Epithelial cell of prostate (primary cell): ENCODE results near the gene PRR9.
"Not testable (repeated sequence)": the region's sequence is repeated elsewhere in the genome, so short reads cannot be mapped to it uniquely, and the experiment has no call there.

Experiments used
- DNase-seq: peaks from one replicate; pipeline ENCODE4 v3.0.0-alpha.2; 2011; ENCODE audit warnings: low read depth, low spot score
- H3K27ac ChIP-seq: fragments of 450-650 bp; 2 replicates; pipeline ENCODE4 v1.5.1; 2017; ENCODE audit warnings: mild to moderate bottlenecking

Gene PRR9, protein sequence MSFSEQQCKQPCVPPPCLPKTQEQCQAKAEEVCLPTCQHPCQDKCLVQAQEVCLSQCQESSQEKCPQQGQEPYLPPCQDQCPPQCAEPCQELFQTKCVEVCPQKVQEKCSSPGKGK

DNA sequence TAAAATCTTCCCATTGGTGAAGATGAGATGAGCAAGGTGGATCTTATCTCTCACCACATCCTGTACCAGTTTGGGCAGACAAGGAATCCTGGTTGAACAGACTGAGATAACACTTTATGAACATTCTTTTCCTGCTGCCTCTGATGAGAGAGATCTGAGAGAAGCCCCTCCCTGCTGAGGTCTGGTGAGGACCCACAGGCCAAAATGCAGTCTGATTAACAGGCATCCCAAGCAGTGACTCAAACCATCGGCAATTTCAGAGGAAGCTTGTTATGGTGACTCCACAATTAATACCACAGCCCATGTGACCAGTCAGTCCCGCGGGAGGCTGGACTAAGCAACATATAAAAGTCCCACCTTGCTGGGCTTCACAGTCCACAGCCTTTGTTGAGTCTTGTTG, at the start of gene PRR9:
Gene PRR9 (plus strand): TSS at position 373 of the 400 bp plus-strand sequence. CDS start 561 bp downstream, outside the sequence.
- DNase-seq: peak; percentile 29

DNA sequence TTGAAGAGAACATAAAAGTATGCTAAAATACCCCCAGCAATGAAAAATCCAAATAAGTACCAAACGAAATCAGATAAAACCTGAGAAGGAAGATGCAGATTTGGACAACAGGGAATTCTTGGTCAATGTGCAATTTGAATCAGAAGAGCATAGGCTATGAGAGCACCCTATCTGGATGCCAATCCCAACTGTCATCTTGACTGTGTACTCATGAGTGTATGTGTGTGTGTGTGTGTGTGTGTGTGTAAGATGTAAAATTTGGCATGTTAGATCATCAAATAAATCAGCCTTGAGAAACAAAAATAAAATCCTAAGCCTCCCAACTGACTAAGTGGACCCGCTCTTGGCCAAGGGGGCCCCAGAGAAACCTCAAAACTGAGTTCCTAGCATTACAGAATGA, 48.7 kb upstream of the PRR9 start:
- peak; percentile 27 for DNase-seq
- no peak overlapping the region for H3K27ac ChIP-seq

More for the DNA sequence above, at the start of gene PRR9:
- H3K27ac ChIP-seq: no peak within 1 kb of the TSS

DNA sequence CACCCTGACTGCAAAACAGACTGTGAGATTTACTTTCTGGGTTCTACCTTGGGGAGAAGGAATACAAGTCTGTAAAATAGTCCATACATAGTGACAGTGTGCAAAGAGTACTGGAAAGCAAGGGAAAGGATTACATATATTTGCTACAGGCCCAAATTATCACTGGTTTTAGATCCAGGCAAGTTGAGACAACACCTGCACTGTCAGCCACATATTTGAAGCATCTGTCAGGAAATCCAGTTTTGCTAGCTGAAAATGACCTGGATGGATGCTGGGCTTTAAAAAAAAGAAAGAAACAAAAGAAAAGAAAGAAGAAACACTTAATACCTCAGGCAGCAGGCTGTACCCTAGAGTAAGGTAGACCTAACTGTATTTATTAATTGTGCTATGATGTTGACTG, 42.8 kb upstream of the PRR9 start:
- peak overlapping the region; percentile 80 for H3K27ac ChIP-seq
- peak; percentile 66 for DNase-seq

DNA sequence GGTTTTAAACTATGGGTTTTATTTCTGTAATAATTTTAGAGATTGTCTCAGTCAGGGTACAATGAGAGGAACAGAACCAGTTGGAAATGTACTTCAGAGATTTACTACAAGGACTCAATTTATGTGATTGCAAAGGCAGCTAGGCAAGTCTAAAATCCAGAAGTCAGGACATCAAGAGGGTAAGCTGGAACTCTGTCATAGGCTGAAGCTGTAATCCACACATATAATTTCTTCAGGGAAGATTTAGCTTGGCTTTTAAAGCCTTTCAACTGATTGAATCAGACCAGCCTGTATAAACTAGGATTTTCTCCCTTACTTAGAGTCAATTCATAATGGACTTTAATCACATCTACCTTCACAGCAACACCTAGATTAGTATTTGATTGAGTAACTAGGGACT, 38.5 kb upstream of the PRR9 start:
- DNase-seq: no peak
- H3K27ac ChIP-seq: no peak overlapping the region

DNA sequence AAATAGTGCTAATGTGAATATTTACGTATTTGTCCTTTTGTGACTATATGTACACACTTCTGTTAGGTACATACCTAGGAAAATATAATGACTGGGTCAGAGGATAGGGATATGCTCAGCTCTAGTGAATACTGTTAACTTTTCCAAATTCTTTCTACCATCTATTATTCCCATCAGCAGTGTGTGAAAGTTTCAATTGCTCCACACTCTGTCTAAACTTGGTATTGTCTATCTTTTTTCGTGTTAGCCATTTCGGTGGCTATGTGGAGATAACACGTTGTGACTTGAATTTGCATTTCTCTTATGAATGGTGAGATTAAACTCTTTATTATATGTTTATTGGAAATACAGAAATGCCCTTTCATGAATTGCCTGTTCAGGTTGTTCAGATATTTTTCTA, 36.8 kb upstream of the PRR9 start:
- DNase-seq: no peak
- no peak overlapping the region for H3K27ac ChIP-seq

DNA sequence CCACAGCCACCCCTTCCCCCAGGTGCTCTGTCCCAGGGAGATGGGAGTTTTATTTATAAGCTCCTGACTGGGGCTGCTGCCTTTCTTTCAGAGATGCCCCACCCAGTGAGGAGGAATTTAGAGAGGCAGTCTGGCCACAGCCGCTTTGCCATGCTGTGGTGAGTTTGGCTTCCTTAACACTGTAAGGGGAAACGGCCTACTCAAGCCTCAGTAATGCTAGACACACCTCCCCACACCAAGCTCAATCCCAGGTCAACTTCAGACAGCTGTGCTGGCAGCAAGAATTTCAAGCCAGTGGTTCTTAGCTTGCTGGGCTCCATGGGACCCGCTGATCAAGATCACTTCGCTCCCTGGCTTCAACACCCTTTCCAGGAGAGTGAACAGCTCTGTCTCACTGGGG, 29.1 kb upstream of the PRR9 start:
- H3K27ac ChIP-seq: peak overlapping the region; percentile 30
- peak; percentile 48 for DNase-seq

DNA sequence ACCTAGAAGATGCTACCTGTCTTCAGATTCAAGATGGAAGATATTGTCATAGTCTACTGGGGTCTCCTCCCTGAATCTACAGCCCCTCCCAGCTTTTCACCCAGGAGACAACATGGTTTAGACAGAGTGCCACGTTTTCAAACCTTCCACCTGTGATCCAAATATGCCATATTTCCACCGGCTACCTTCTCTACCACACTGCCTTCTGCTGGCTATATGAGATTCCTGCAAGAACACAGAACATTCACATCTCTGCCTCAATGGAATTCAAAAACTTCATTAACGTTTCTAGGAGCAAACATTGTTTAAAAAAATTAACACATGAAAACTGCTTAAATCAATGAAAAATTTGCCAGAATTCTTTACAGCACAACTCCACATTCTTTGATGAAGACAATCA, 27.0 kb upstream of the PRR9 start:
- no peak overlapping the region for H3K27ac ChIP-seq
- no peak for DNase-seq

DNA sequence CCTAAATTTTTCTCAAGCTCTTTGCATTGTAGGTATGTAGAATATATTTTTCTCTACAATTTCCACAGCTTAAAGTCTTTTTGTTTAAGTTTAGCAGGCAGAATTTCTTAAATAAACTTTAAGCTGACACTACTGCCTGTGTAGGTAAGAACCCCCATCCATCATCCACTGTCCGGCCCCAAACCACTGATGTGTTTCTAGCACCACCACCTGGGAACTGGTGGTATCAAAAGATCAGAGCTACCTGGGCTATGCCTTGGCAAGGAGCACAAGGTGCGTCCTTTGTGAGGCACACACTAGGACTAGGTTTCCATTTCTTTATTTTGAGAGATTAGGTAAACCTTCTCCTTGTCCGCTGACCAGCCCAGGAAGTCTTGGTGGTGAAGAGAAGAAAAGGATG, 24.7 kb upstream of the PRR9 start:
- no peak for DNase-seq
- H3K27ac ChIP-seq: no peak overlapping the region

DNA sequence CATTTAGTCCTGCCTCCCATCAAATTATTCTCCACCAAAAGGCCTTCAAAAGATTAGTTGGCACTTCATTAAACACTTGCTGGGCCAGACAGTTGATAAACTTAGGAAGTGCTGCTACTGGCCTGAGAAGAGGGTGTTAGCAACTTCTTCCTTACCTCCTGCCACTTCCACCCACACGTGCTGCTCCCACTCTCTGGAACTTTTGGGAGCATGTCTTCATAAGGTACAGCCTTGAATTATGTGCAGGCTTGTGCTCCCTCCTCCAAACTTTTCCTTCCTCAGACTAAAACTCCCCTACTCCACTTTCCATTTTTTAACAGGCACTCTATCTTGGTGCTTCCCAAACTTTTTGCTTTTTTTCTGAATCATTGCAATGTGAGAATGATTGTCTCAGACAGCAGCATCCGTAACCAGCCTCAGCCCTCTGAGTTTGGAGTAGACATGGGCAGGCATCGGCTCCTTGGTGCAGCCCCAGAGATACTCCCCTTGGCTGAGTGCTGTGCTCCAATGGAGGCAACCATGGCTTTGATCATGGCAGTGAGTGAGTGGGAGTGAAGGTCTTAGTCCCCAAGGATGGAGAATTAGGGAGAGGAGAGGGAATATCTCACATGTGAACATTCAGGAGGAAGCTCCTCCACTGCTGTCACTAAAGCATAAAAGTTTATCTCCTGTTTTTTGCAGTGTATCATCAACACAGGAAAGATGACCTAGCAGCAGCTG, 22.9 kb upstream of the PRR9 start:
- no peak overlapping the region for H3K27ac ChIP-seq
- DNase-seq: no peak

DNA sequence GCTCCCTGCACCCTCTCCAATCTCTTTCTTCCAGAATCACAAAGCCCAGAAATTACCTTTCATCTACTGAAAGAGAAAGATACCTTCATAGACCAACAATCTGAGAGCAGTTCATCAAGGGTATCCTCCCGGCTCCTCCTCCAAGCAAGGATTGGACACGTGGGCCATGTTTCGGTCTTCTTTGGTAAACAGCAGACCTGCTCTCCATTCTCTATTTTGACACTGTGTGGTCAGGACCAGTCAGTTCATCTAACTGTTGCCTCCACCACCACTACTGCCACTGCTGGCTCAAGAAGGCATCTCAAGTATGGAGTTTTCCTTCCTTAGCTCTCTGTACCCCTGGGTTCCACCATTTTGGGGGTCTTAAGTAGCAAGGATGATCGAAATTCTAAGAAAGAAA, 22.2 kb upstream of the PRR9 start:
- no peak for DNase-seq
- H3K27ac ChIP-seq: no peak overlapping the region

DNA sequence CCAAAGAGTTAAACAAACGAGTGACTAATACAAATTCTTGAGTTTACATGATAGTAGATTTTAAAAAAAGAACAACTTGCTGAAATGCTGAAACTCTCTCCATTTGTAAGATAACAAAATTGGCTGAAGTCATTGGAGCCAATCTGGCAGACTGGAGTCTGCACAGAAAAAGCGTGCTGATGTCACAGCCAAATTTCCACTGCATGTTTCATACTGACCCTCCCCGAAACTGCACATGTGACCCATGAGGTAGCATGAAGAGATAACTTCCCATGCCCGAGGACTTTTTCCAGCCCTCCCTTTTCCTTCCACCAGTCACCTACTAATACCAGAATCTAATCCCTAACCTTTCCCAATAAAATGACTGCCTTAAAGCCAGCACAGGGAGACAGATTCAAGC, 15.4 kb upstream of the PRR9 start:
- DNase-seq: no peak
- no peak overlapping the region for H3K27ac ChIP-seq

DNA sequence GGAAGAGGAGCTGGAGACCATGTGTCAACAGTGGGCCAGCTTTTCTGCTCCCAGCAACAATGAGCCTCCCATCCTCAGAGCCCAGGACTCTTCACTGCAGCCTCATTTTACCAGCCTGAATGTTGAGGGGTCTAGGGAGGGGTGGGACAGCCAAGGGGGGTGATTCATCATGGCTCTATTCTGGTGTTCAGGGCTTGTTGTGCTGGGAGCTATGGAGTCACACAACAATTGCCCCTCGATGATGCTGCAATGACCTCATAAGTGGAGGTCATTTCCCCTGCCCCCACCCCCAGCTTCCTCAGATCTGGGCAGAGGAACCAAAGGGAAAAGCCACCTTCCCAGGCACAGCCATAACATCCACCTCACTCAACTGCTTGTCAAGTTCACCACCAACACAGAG, 14.3 kb upstream of the PRR9 start, which contains the start of gene LELP1:
Gene LELP1 (plus strand): TSS at position 301 of the 400 bp plus-strand sequence. CDS start 1,278 bp downstream, outside the sequence.
- no peak within 1 kb of the TSS for H3K27ac ChIP-seq
- no peak for DNase-seq

DNA sequence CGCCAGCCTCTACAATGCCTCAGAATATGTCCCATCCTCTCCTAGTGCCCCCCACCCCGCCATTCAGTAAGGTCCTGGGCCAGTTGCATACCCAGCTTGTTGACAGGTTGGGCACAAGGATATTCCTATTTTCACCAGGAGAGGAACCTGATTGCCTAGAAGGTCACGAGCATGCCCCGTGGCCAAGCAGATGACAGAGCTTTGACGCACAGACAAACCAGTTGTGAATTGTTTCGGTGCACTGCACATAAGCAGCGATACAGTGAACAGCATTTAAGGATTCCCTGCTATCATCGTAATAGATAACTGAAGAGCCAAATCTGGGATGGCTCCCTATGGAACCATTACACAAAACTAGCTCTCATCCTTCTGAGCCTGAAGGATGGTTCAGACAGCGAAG, 10.8 kb upstream of the PRR9 start:
- H3K27ac ChIP-seq: no peak overlapping the region
- DNase-seq: no peak

DNA sequence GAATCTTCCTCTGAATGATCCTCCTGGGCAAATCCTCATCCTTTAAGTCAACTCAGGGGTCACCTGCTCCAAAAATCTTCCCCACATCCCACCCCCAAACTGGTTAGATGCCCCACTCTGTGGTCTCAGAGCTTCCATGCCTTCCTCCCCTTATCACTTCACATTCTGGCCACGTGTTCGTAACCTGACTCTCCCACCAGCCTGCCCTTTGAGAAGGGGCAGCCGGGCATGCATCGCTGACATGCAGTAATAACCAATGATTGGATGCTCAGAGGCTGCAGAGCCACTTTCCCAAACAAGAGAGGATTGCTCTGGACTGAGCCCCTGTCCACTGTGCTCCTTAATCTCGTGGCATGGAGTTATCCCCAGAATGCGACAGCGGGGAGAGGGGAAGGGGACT, 7.2 kb upstream of the PRR9 start:
- no peak overlapping the region for H3K27ac ChIP-seq
- no peak for DNase-seq

DNA sequence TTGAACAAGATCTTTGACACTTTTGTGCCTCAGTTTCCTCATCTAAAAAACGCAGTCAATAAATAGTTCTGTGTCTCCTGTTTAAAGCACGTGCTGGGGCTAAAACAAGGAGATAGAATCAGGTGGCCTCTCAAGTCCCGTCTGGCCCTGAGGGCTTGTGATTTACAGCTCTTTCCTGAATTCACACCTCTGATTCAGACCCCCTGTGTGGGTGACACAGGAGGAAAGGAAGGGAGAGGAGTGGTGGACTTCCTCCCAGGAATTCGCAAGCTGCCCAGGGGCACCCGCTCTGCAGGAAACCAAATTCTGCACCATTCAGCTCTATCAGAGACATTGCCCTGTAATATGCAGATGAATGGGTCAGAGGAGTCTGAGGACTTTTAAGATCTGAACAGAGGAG, 5.2 kb upstream of the PRR9 start:
- DNase-seq: no peak
- H3K27ac ChIP-seq: no peak overlapping the region

DNA sequence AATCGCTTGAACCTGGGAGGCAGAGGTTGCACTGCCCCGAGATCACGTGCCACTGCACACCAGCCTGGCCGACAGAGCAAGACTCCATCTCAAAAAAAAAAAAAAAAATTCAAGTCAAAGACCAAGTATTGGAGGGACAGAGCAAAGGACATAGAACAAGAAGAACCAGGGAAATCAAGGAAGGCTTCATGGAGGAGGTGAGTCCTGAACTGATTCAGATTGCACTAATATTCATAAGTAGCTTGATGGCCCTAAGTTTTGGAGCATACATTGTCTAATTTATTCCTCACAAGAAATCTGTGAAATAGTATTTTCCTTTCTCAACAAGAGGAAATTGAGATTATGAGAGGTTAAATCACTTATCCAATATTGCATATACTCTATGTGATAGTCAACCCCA, 3.9 kb upstream of the PRR9 start:
- no peak overlapping the region for H3K27ac ChIP-seq
- DNase-seq: no peak

DNA sequence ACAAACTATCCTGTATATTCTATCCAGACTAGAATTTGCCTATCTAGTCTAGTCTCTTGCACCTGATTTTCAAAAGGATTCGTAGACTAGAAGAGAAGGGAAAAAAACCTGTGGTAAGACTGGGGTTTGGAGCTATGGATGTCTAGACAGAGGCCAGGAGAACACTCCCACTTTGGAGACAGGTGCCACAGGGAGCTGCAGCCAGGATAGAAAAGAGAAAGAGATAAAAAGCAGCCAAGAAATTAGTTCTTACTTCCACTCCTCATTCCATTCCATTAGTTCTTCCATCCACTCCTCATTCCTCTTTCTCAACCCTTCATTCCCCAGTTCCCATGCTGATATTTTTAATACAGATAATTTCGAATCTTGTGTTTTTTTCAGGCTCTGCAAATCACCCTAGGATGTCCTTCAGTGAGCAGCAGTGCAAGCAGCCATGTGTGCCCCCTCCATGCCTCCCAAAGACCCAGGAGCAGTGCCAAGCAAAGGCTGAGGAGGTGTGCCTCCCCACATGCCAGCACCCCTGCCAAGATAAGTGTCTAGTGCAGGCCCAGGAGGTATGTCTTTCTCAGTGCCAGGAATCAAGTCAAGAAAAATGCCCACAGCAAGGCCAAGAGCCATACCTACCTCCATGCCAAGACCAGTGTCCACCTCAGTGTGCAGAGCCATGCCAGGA, 496 bp downstream of the PRR9 start:
- DNase-seq: no peak
- H3K27ac ChIP-seq: no peak overlapping the region

DNA sequence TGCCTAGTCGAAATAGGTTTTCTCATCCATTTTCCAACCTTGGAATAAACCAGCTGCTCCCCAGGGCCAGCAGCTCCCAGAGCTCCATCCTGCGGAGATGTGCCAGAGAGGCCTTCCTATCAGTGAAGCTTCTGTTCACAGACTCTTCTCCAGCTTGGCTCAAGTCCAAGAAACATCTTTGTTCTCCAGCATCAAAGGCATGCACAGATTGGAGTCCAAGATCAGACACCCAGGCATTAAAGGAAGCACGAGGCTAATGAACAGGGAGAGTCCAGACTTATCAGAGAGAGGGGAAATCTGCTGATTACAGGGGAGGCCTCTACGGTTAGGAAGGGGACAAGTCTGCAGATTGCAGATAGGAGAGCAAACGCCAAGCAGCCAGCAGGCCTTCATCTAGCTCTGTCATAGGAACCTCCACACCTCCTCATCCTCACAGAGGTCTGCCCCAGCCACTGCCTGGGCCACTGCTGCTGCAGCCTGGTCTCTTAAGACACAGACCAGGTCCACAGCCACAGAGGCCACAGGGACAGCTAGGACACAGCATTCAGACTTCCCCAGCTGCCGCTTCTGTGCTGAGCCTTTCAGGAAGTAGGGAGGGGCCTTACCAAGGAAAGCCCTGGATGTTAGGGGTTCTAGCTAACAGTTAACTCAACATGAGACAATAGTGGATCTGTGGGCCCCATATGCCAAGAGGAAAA, 3.4 kb downstream of the PRR9 start:
- DNase-seq: no peak
- H3K27ac ChIP-seq: no peak overlapping the region

DNA sequence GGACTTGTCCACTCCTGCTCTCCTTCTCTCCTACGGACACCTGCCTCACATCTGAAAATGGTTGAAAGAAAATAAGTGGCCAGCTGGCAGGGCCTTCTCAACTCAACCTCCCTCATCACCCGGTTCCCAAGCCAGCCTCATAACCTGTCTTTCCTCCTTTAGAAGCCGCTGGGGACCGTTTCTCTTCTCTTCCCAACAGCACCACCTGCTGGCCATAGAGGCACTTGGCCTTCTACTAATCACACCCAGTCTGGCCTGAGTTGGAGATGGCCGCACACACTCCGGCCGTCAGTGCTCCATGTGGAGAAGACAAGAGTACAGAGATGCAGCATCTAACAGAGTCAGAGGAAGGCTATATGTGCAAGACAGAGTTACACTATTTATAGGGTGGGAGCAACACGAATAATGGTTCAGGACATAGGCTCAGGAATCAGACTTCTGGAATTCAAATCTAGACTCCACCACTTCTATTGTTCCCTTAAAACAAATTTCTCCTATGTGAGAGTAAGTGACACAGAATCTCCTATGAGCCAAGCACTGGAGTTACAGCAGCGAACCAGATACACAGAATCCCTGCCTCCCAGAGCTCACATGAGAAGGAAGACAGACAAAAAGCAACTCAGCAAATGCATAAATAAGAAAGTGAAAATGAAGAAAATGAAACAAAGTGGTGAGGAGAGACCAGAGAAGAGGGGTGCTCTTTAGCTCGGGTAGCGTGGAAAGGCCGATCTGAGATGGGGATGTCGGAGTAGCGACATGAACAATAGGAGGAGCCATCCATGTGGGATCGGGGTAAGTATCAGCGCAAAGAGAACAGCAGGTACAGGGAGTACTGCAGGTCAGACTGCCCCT, 5.9 kb downstream of the PRR9 start:
- H3K27ac ChIP-seq, DNase-seq: not testable (repeated sequence)

DNA sequence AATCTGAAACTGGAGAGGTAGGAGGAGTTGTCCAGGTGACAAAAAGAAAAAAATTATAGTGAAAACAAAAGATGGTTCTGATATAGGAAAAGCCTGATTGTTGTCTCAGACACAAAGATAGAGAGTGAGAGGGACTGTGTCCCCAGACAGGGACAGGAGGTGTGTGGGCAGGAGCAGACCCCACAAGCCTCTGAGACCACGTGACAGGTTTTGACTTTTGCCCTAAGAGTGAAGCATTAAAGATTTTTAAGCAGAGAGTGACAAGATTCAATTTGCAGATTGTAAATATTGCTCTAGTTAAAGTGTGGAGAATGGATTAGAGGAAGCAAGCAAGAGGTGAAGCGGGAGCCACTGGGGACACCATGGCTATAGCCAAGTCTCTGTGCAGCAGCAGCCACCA, 10.4 kb downstream of the PRR9 start:
- no peak overlapping the region for H3K27ac ChIP-seq
- no peak for DNase-seq
